ENCODE measurements around the gene HSD11B2. TPM values are rescaled to one million over a fixed set of nuclear protein-coding genes. Genes with fewer than 3 reads are reported as not detected.

HSD11B2 gene
- total RNA-seq, 3 donors from 2014 or later (not counting 1 experiment from before 2014, with no cell fraction given), result not detected

DNA sequence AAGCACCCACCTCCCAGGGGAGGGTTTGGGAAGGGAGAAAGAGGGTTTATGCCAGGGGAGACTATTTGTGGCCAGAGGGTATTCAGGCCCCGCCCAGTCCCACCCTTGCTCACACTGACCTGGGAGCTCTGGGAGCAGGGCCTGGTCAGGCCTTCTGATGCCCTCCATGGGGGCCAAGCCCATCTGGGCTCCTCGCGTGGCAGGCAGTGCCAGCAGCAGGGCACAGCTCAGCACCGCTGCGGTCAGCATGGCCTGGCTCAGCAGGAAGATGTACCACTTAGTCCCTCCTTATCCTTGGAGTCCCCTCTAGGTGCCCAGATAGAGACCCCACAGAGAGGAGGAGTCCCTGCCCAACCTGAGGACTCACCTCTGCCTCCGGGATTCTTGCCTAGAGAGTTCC, 52.2 kb downstream of the HSD11B2 start, which contains the start of gene AGRP:
Gene AGRP (minus strand): TSS at position 398 of the 400 bp plus-strand sequence. CDS start 149 bp downstream, at position 249.
- peak within 1 kb of the TSS; percentile 100 for H3K4me3 Mint-ChIP-seq
- intact Hi-C loops (cut with micrococcal nuclease), result loop anchor here (5.0 kb wide), 2 partner anchors 39 to 454 kb away; partner anchors contain the start of gene PSMB10
- H3K27ac Mint-ChIP-seq, result peak within 1 kb of the TSS; percentile 100
- H3K9me3 ChIP-seq (ENCODE audit: control insufficient read depth, insufficient read depth, low read length), result no peaks in the 10 kb centered on the region
- H3K9me3 Mint-ChIP-seq, result no peaks in the 10 kb centered on the region
- peak within 1 kb of the TSS; percentile 87 for H3K4me3 ChIP-seq (ENCODE audit: low read length)
- TF ChIP-seq, protein P1, sequence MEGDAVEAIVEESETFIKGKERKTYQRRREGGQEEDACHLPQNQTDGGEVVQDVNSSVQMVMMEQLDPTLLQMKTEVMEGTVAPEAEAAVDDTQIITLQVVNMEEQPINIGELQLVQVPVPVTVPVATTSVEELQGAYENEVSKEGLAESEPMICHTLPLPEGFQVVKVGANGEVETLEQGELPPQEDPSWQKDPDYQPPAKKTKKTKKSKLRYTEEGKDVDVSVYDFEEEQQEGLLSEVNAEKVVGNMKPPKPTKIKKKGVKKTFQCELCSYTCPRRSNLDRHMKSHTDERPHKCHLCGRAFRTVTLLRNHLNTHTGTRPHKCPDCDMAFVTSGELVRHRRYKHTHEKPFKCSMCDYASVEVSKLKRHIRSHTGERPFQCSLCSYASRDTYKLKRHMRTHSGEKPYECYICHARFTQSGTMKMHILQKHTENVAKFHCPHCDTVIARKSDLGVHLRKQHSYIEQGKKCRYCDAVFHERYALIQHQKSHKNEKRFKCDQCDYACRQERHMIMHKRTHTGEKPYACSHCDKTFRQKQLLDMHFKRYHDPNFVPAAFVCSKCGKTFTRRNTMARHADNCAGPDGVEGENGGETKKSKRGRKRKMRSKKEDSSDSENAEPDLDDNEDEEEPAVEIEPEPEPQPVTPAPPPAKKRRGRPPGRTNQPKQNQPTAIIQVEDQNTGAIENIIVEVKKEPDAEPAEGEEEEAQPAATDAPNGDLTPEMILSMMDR (IDR thresholded peaks at IDR 0.05), result no peak
- H3K27me3 ChIP-seq (ENCODE audit: control insufficient read depth, insufficient read depth, low read length), result no peaks in the 10 kb centered on the region
- DNase-seq, result no peak
- H3K36me3 Mint-ChIP-seq, result no peaks in the 10 kb centered on the region
- peak within 1 kb of the TSS; percentile 77 for H3K27ac ChIP-seq (ENCODE audit: low read length)
- WGBS (ENCODE audit: insufficient coverage), result 98% methylated on average over 6 of the region's 6 CpGs
- H3K27me3 Mint-ChIP-seq (ENCODE audit: low read depth in 2 of 2), result no peaks in the 10 kb centered on the region
- H3K4me1 ChIP-seq (ENCODE audit: control insufficient read depth, insufficient read depth, low read length), result peaks cover 42% of the 10 kb centered on the region
- peaks cover 9% of the 10 kb centered on the region for H3K36me3 ChIP-seq (ENCODE audit: control insufficient read depth, insufficient read depth, low read length)
- peaks cover 25 to 44% of the 10 kb centered on the region in 2 donors for H3K4me1 Mint-ChIP-seq
- ATAC-seq, result no peak

DNA sequence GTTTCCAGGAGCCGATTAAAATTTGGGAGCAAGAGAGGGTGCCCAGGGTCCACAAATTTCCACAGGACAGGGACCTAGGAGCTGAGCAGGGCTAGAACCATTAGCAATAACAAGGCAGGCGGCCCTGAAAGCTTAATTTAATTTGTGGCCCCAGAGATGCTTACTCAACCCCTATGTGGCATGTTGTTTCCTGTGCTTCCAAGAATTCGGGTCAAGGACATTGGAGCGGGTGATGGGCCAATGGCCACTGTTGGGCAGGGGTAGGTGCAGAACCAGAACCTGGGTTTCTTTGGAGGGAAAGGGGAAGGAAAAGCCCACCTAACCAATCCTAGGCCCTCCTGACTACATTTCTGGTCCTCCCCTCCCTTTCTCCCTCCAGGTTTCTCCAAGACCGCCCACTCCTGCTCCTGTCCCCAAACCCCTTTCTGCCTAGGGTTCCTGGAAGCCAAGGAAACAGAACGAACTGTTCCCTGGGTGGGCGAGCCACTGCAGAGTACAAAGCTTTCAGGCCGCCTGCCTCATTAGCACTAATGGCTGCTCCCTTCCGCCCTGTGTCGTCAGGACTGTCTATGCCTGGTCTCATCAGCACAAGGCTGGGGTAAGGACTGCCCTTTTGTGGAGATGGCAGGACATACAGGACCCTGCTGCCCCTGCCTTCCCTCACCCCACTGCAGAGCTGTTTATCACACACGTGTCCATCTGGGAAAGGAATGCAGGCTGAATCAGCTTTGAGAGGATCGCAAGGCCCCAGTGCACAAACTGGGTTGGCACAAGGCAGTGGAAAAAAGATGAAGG, 53.0 kb downstream of the HSD11B2 start:
- ATAC-seq (no peak), DNase-seq (no peak)
- Mint-ChIP-seq H3K27me3 (ENCODE audit: low read depth in 2 of 2) (no peaks in the 10 kb centered on the region), H3K9me3 (no peaks in the 10 kb centered on the region), H3K27ac (no peak overlapping the region), H3K36me3 (no peaks in the 10 kb centered on the region), H3K4me3 (no peak overlapping the region), H3K4me1 (peaks cover 21 to 36% of the 10 kb centered on the region in 2 donors)
- intact Hi-C loops (cut with micrococcal nuclease), result loop anchor here (5.0 kb wide), 2 partner anchors 38 to 453 kb away; partner anchors contain the start of gene PSMB10
- WGBS (ENCODE audit: insufficient coverage), result 90% methylated on average over 12 of the region's 12 CpGs
- Histone ChIP-seq H3K9me3 (ENCODE audit: control insufficient read depth, insufficient read depth, low read length) (no peaks in the 10 kb centered on the region), H3K4me1 (ENCODE audit: control insufficient read depth, insufficient read depth, low read length) (peaks cover 39% of the 10 kb centered on the region), H3K36me3 (ENCODE audit: control insufficient read depth, insufficient read depth, low read length) (peaks cover 9% of the 10 kb centered on the region), H3K27me3 (ENCODE audit: control insufficient read depth, insufficient read depth, low read length) (no peaks in the 10 kb centered on the region), H3K27ac (ENCODE audit: low read length) (no peak overlapping the region), H3K4me3 (ENCODE audit: low read length) (no peak overlapping the region)
- TF ChIP-seq, protein P1 (IDR thresholded peaks at IDR 0.05), result no peak

DNA sequence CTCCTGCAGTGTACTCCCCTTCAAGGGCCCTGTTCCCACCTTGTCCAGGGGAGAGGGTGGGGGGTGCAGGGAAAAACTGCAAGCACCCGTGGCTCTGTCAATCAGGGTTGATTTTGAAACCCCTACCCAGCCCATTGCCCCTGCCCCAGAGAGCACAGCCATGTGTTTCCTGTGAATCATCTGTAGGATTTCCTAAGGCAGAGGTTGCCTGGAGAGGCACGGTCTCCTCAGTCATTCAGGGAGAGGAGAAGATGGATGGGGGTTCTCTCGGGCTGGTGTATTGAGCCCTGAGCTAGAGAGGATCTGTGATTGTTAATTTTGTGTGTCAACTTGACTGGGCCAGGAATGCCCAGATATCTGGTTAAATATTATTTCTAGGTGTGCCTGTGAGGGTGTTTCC, 55.9 kb downstream of the HSD11B2 start:
- Mint-ChIP-seq H3K36me3 (no peaks in the 10 kb centered on the region), H3K4me1 (peaks cover 11 to 12% of the 10 kb centered on the region in 2 donors), H3K4me3 (no peak overlapping the region), H3K27ac (no peak overlapping the region), H3K27me3 (ENCODE audit: low read depth in 2 of 2) (no peaks in the 10 kb centered on the region), H3K9me3 (no peaks in the 10 kb centered on the region)
- TF ChIP-seq, protein P1 (IDR thresholded peaks at IDR 0.05), result no peak
- Histone ChIP-seq H3K9me3 (ENCODE audit: control insufficient read depth, insufficient read depth, low read length) (no peaks in the 10 kb centered on the region), H3K27me3 (ENCODE audit: control insufficient read depth, insufficient read depth, low read length) (no peaks in the 10 kb centered on the region), H3K27ac (ENCODE audit: low read length) (no peak overlapping the region), H3K4me1 (ENCODE audit: control insufficient read depth, insufficient read depth, low read length) (peaks cover 45% of the 10 kb centered on the region), H3K4me3 (ENCODE audit: low read length) (no peak overlapping the region), H3K36me3 (ENCODE audit: control insufficient read depth, insufficient read depth, low read length) (peaks cover 9% of the 10 kb centered on the region)
- DNase-seq (no peak), ATAC-seq (no peak)
- 75% methylated on average over 2 of the region's 3 CpGs for WGBS (ENCODE audit: insufficient coverage)
- intact Hi-C loops (cut with micrococcal nuclease), result no loop called here

Other genes starting within 250 kb of the HSD11B2 start
- 10 to 100 TPM in 2 of 3 donors, 1 to 10 TPM in 1; 7.2 to 12.6 (median 10.9) TPM for gene MATCAP1, start 247.2 kb upstream of the HSD11B2 start, total RNA-seq
- not detected for gene EXOC3L1, start 241.0 kb upstream of the HSD11B2 start, total RNA-seq
- gene E2F4, start 239.0 kb upstream of the HSD11B2 start, total RNA-seq, result 10 to 100 TPM; 57.6 to 91.7 (median 74.5) TPM
- gene ELMO3, start 232.0 kb upstream of the HSD11B2 start, total RNA-seq, result 1 to 10 TPM; 1.9 to 3.3 (median 2.3) TPM
- gene TMEM208, start 204.0 kb upstream of the HSD11B2 start, total RNA-seq, result 10 to 100 TPM; 34.5 to 39.2 (median 36.7) TPM
- gene FHOD1, start 183.6 kb upstream of the HSD11B2 start, total RNA-seq, result 10 to 100 TPM; 79.3 to 96.8 (median 89.2) TPM
- 1 to 10 TPM; 1.2 to 2.6 (median 1.6) TPM for gene SLC9A5, start 182.1 kb upstream of the HSD11B2 start, total RNA-seq
- gene PLEKHG4, start 151.6 kb upstream of the HSD11B2 start, total RNA-seq, result 10 to 100 TPM in 1 of 3 donors, 1 to 10 TPM in 2; 6.8 to 14.7 (median 8.5) TPM
- not detected for gene KCTD19, start 104.4 kb upstream of the HSD11B2 start, total RNA-seq
- not detected for gene LRRC36, start 104.3 kb upstream of the HSD11B2 start, total RNA-seq
- 1 to 10 TPM in 2 of 3 donors, under 1 TPM in 1; 0.66 to 3.0 (median 1.4) TPM for gene TPPP3, start 37.6 kb upstream of the HSD11B2 start, total RNA-seq
- gene ZDHHC1, start 14.6 kb upstream of the HSD11B2 start, total RNA-seq, result 1 to 10 TPM in 2 of 3 donors, under 1 TPM in 1; 0.88 to 2.5 (median 1.8) TPM
- gene ATP6V0D1, start 50.0 kb downstream of the HSD11B2 start, total RNA-seq, result 10 to 100 TPM; 76.0 to 84.9 (median 83.3) TPM
- gene AGRP, start 52.4 kb downstream of the HSD11B2 start, total RNA-seq, result under 1 TPM in 1 of 3 donors, not detected in 2; 0.50 TPM
- 100 to 1,000 TPM in 1 of 3 donors, 10 to 100 TPM in 2; 68.2 to 118 (median 74.8) TPM for gene RIPOR1, start 97.7 kb downstream of the HSD11B2 start, total RNA-seq
- 10 to 100 TPM; 61.4 to 76.7 (median 63.6) TPM for gene CTCF, start 131.4 kb downstream of the HSD11B2 start, total RNA-seq
- gene CARMIL2, start 214.0 kb downstream of the HSD11B2 start, total RNA-seq, result 10 to 100 TPM; 46.4 to 64.0 (median 61.5) TPM
- 10 to 100 TPM; 34.4 to 58.0 (median 43.2) TPM for gene ACD, start 229.1 kb downstream of the HSD11B2 start, total RNA-seq
- 1 to 10 TPM; 3.1 to 4.4 (median 3.3) TPM for gene PARD6A, start 229.8 kb downstream of the HSD11B2 start, total RNA-seq
- gene ENKD1, start 235.6 kb downstream of the HSD11B2 start, total RNA-seq, result 1 to 10 TPM; 3.4 to 4.2 (median 3.7) TPM
- gene C16orf86, start 235.7 kb downstream of the HSD11B2 start, total RNA-seq, result 1 to 10 TPM; 3.5 to 4.4 (median 3.6) TPM

All from natural killer cell (primary cell).